SH-SY5Y (cell line): ENCODE results near the gene FNDC5.

Experiments used
- GATA2 ChIP-seq: IDR thresholded peaks from 2 replicates; pipeline ENCODE4 v1.6.1; 2011; ENCODE audit warnings: mild to moderate bottlenecking, low read depth, low read length
- GATA3 ChIP-seq: IDR thresholded peaks from 2 replicates; pipeline ENCODE4 v1.6.1; 2011; ENCODE audit warnings: low read depth, mild to moderate bottlenecking, low read length, moderate library complexity

- TF ChIP-seq GATA2 (no peak), GATA3 (no peak)
Measured at GRCh38 chr1:32859915-32860314, 10.8 kb downstream of the FNDC5 start.
